HepG2 (cell line): ENCODE results near the gene PRUNE1. TPM values are rescaled to one million over a fixed set of nuclear protein-coding genes. Genes with fewer than 3 reads are reported as not detected.

Source experiments
- BRCA1 ChIP-seq: sonication (generic); formaldehyde crosslinking; IDR thresholded peaks from 2 replicates; pipeline ENCODE4 v1.4.0; 2020; ENCODE audit warnings: missing genetic modification reagents
- CENPX ChIP-seq: sonication (generic); formaldehyde crosslinking; IDR thresholded peaks from 2 replicates; pipeline ENCODE4 v1.9.0; 2021; ENCODE audit warnings: mild to moderate bottlenecking, missing genetic modification reagents, moderate library complexity
- IRX3 ChIP-seq: sonication (generic); formaldehyde crosslinking; IDR thresholded peaks from 2 replicates; pipeline ENCODE4 v1.8.1; 2023; ENCODE audit warnings: mild to moderate bottlenecking, low read depth, missing genetic modification reagents, borderline replicate concordance
- KLF6 ChIP-seq: IDR thresholded peaks from 2 replicates; pipeline ENCODE4 v1.8.0; 2016; ENCODE audit warnings: missing biosample characterization, missing genetic modification reagents
- MAFK ChIP-seq, 2 experiments: IDR thresholded peaks in 1 of 2; conservative IDR thresholded peaks in 1 of 2; 2 replicates each; pipeline ENCODE4 v1.6.1; 2011; ENCODE audit warnings: improper control_type of control experiment in 2 of 2, low read length in 2 of 2
- NCOR1 ChIP-seq: fragments of 200-600 bp; sonication (generic); IDR thresholded peaks from 2 replicates; pipeline ENCODE4 v1.7.0; 2017; ENCODE audit warnings: antibody characterized with exemption, low read length, borderline replicate concordance
- RCOR2 ChIP-seq: IDR thresholded peaks from 2 replicates; pipeline ENCODE4 v1.6.1; 2016; ENCODE audit warnings: missing biosample characterization, missing genetic modification reagents
- RXRA ChIP-seq: sonication (generic); formaldehyde crosslinking; IDR thresholded peaks from 2 replicates; pipeline ENCODE4 v1.5.1; 2020; ENCODE audit warnings: missing genetic modification reagents
- SATB2 ChIP-seq: sonication (generic); formaldehyde crosslinking; IDR thresholded peaks from 2 replicates; pipeline ENCODE4 v1.5.0; 2020; ENCODE audit warnings: missing genetic modification reagents
- TGIF2 ChIP-seq: IDR thresholded peaks from 2 replicates; pipeline ENCODE4 v1.6.1; 2016; ENCODE audit warnings: control low read depth, missing compliant biosample characterization
- ZBTB43 ChIP-seq: sonication (generic); formaldehyde crosslinking; conservative IDR thresholded peaks from 2 replicates; pipeline ENCODE4 v1.4.0; 2020; ENCODE audit warnings: missing genetic modification reagents
- ZNF160 ChIP-seq: sonication (generic); formaldehyde crosslinking; IDR thresholded peaks from 2 replicates; pipeline ENCODE4 v1.8.0; 2022; ENCODE audit warnings: mild to moderate bottlenecking, inconsistent platforms, missing genetic modification reagents
- ZNF33A ChIP-seq: sonication (generic); formaldehyde crosslinking; IDR thresholded peaks from 2 replicates; pipeline ENCODE4 v1.5.1; 2020; ENCODE audit warnings: missing genetic modification reagents, mild to moderate bottlenecking, moderate library complexity, borderline replicate concordance
- ZNF746 ChIP-seq: sonication (generic); formaldehyde crosslinking; IDR thresholded peaks from 2 replicates; pipeline ENCODE4 v1.8.0; 2022; ENCODE audit warnings: mild to moderate bottlenecking, missing genetic modification reagents
- polyA plus RNA-seq, 8 experiments: library from polyadenylated mRNA; depleted of rRNA in 3 of 8; stranded (reverse) in 7 of 8; unstranded in 1 of 8; fragments of >200 nt; fragmentation: Illumina TruSeq in 4 of 8; extraction: Trizol in 4 of 8; gene quantifications; 2 replicates each; pipeline versions ENCODE4 v1.2.1 to v1.2.3, GENCODE V29; 2011 to 2016; ENCODE audit warnings: low read depth in 4 of 8, missing spikeins in 1 of 8, mixed read lengths in 1 of 8; ENCODE audit not compliant: insufficient read depth in 1 of 8
- total RNA-seq, 5 experiments: library from RNA; depleted of rRNA; stranded (reverse); fragments of >200 nt; fragmentation: Illumina TruSeq; extraction: Trizol; gene quantifications; 2 replicates each; pipeline ENCODE4 v1.2.3, GENCODE V29; 2016; ENCODE audit warnings: low read depth in 1 of 5
- TF ChIP-seq, protein P1 (sequence below): sonication (generic); formaldehyde crosslinking; IDR thresholded peaks from 2 replicates; pipeline ENCODE4 v1.4.0; 2020; ENCODE audit warnings: missing genetic modification reagents, low read depth, mild to moderate bottlenecking, borderline replicate concordance
- TF ChIP-seq, protein P2 (sequence below): sonication (generic); formaldehyde crosslinking; IDR thresholded peaks from 2 replicates; pipeline ENCODE4 v1.5.1; 2020; ENCODE audit warnings: mild to moderate bottlenecking, missing genetic modification reagents, borderline replicate concordance
- TF ChIP-seq, protein P3 (sequence below): sonication (generic); formaldehyde crosslinking; IDR thresholded peaks from 2 replicates; pipeline ENCODE4 v1.4.0; 2020; ENCODE audit warnings: missing genetic modification reagents, borderline replicate concordance

Gene PRUNE1
- total and polyA plus RNA-seq, 2 of the 13 experiments (the other 11 are each of a cell fraction or from before 2014, with no cell fraction given) = 19.0 to 31.9 TPM

DNA sequence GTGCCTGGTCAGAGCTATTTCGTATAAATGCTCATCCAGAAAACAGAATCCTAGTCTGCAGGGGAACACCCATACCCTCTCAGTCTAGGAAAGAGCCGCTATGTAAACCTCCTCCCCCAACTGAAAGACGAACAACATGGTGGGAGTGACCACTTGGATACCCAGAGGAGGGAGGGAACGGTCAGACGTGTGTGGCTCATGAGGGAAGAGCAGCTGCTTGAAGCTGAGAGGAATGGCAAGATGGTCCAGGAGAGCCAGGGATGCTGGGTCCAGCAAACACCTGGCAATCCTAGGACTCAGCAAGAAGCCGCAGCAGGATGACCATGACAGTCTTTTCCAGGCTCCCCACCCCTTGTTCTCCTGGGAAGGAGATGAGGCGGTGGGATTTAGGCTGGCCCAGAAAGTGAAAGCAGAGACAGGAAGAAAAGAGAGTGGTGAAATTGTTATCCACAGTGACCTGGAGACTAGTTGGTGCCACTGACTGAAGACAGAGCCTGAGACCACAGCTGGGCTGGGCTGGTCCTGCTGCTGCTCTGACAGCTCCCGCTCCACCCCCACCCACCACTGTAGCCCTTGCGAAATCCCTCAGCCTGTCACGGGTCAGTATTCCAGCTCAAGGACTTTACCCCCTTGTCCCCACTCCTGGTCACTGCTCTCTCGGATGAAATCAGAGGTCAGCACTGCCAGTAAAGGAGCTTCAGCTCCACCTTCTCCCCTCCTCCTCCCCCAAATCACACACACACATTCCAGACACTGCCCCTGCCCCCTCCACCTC, 37.3 kb upstream of the PRUNE1 start (continued):
- TF ChIP-seq BRCA1 (no peak), SATB2 (CRISPR knock-in tag) (no peak), ZNF33A (CRISPR knock-in tag) (no peak), MAFK (conservative IDR thresholded peaks at IDR 0.05 in 1 of 2, IDR thresholded peaks at IDR 0.05 in 1 of 2; ENCODE audit: low read length in 2 of 2) (no peak), ZNF746 (CRISPR knock-in tag) (peak; percentile 100), NCOR1 (peak; percentile 100), TGIF2 (peak; percentile 100), CENPX (CRISPR knock-in tag) (no peak), RCOR2 (CRISPR knock-in tag) (peak; percentile 83), ZNF160 (CRISPR knock-in tag) (no peak; the same call in 1 of the 2 replicates), KLF6 (CRISPR knock-in tag) (0 out of 2 replicates have a peak, but pooled peaks have one; percentile 58), RXRA (CRISPR knock-in tag) (peak; percentile 95), ZBTB43 (no peak), IRX3 (CRISPR knock-in tag) (no peak)
- TF ChIP-seq, protein P1, sequence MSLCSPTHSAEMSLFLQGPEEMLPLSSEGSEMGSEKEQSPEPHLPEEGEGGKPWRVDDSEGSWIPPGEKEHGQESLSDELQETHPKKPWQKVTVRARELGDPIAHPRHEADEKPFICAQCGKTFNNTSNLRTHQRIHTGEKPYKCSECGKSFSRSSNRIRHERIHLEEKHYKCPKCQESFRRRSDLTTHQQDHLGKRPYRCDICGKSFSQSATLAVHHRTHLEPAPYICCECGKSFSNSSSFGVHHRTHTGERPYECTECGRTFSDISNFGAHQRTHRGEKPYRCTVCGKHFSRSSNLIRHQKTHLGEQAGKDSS (CRISPR knock-in tag) = peak; percentile 62; the same call in 1 of the 2 replicates
- TF ChIP-seq, protein P2, sequence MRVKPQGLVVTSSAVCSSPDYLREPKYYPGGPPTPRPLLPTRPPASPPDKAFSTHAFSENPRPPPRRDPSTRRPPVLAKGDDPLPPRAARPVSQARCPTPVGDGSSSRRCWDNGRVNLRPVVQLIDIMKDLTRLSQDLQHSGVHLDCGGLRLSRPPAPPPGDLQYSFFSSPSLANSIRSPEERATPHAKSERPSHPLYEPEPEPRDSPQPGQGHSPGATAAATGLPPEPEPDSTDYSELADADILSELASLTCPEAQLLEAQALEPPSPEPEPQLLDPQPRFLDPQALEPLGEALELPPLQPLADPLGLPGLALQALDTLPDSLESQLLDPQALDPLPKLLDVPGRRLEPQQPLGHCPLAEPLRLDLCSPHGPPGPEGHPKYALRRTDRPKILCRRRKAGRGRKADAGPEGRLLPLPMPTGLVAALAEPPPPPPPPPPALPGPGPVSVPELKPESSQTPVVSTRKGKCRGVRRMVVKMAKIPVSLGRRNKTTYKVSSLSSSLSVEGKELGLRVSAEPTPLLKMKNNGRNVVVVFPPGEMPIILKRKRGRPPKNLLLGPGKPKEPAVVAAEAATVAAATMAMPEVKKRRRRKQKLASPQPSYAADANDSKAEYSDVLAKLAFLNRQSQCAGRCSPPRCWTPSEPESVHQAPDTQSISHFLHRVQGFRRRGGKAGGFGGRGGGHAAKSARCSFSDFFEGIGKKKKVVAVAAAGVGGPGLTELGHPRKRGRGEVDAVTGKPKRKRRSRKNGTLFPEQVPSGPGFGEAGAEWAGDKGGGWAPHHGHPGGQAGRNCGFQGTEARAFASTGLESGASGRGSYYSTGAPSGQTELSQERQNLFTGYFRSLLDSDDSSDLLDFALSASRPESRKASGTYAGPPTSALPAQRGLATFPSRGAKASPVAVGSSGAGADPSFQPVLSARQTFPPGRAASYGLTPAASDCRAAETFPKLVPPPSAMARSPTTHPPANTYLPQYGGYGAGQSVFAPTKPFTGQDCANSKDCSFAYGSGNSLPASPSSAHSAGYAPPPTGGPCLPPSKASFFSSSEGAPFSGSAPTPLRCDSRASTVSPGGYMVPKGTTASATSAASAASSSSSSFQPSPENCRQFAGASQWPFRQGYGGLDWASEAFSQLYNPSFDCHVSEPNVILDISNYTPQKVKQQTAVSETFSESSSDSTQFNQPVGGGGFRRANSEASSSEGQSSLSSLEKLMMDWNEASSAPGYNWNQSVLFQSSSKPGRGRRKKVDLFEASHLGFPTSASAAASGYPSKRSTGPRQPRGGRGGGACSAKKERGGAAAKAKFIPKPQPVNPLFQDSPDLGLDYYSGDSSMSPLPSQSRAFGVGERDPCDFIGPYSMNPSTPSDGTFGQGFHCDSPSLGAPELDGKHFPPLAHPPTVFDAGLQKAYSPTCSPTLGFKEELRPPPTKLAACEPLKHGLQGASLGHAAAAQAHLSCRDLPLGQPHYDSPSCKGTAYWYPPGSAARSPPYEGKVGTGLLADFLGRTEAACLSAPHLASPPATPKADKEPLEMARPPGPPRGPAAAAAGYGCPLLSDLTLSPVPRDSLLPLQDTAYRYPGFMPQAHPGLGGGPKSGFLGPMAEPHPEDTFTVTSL = no peak
- TF ChIP-seq, protein P3, sequence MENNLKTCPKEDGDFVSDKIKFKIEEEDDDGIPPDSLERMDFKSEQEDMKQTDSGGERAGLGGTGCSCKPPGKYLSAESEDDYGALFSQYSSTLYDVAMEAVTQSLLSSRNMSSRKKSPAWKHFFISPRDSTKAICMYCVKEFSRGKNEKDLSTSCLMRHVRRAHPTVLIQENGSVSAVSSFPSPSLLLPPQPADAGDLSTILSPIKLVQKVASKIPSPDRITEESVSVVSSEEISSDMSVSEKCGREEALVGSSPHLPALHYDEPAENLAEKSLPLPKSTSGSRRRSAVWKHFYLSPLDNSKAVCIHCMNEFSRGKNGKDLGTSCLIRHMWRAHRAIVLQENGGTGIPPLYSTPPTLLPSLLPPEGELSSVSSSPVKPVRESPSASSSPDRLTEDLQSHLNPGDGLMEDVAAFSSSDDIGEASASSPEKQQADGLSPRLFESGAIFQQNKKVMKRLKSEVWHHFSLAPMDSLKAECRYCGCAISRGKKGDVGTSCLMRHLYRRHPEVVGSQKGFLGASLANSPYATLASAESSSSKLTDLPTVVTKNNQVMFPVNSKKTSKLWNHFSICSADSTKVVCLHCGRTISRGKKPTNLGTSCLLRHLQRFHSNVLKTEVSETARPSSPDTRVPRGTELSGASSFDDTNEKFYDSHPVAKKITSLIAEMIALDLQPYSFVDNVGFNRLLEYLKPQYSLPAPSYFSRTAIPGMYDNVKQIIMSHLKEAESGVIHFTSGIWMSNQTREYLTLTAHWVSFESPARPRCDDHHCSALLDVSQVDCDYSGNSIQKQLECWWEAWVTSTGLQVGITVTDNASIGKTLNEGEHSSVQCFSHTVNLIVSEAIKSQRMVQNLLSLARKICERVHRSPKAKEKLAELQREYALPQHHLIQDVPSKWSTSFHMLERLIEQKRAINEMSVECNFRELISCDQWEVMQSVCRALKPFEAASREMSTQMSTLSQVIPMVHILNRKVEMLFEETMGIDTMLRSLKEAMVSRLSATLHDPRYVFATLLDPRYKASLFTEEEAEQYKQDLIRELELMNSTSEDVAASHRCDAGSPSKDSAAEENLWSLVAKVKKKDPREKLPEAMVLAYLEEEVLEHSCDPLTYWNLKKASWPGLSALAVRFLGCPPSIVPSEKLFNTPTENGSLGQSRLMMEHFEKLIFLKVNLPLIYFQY = peak; percentile 44; the same call in 1 of the 2 replicates
